OCI-M2 (cell line): ENCODE data around the gene TMEM164.

ENCODE experiments used
- DNase-seq: peaks from one replicate; lab custom pipeline; 2025; ENCODE audit not compliant: unreplicated experiment; lab: John Stamatoyannopoulos, UW

The TMEM164 gene

GRCh38 chrX:110062919-110063318 is 60.0 kb downstream of the TMEM164 start:
- DNase-seq, result no peak

DNA sequence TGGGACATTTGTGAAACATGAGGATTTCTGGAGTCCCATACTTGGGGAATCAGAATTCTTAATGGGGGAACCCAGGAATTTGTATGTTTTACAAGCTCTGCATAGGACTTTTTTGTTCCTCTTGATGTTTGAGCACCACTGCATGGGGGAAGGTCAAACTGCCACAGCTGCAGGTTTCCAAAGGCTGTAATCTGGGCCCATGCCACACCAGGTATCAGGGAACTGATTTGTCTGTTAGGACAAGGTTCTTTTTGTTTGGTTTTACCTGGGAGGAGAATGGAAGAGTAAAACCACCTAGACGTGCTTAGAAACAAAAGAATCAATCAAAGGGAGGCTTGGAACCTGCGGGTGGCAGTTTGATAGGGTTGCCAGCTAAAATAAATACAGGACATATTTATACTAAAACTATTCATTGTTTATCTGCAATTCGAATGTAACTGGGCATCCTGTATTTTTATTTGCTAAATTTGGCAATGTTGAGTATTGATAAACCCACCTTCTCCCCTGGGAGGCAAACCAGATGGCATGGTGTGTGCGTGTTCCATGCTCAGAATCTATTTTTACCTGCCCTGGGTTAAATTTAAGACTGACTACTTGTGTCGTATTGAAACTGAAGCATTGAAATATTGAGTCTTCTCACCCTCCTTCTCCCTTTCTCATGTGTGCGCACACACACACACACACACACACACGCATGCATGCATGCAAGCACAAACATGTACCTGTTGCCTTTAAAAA is 63.7 kb downstream of the TMEM164 start:
- no peak for DNase-seq

GRCh38 chrX:110070970-110071369 is 68.1 kb downstream of the TMEM164 start:
- no peak for DNase-seq

DNA sequence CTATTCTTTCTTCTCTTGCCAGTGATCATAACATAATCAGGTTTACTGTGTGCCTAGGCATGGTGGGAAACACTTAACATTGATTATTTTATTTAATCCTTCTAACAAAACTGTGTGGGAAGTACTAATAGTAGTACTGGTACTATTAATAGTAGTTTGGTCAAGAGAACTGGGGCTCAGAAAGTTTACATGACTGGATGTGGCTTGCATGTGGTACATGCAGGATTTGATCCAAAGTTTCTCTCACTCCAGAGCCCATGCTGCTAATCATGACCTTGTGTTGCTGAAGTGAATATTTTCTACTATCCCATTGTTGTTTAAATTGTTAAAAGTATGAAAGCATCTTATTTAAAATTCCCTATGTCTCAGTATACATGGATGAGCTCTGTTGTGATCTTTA is 78.4 kb downstream of the TMEM164 start:
- DNase-seq, result no peak

GRCh38 chrX:110081740-110082139 is 78.8 kb downstream of the TMEM164 start:
- no peak for DNase-seq

- no peak for DNase-seq
Measured at GRCh38 chrX:110082161-110082560, 79.2 kb downstream of the TMEM164 start.

- DNase-seq, result no peak
Measured at GRCh38 chrX:110086162-110086915, 83.4 kb downstream of the TMEM164 start.

DNA sequence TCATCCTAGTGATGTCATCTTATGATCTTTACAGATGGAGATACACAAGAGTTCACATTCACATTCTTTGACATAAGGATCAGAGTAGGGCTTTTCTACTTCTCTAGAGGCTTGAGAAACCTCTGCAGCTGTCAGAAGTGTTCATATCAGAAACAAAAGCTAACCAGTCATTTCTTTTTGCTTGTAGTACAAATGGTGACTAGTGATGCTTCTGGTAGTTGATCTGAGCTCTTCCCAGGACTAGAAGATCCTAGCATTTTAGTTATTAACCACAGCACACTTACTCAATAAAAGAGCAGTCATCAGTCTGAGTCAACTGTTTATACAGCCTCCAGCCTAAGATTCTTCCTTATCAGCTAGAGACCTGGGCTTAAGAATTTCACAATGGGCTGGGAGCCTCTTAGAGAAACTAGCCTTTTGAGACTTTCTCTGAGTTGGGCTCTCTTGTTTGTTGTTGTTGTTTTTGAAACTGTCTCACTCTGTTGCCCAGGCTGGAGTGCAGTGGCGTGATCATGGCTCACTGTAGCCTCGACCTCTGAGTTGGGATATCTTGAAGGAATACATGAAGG is 84.1 kb downstream of the TMEM164 start:
- no peak for DNase-seq

DNA sequence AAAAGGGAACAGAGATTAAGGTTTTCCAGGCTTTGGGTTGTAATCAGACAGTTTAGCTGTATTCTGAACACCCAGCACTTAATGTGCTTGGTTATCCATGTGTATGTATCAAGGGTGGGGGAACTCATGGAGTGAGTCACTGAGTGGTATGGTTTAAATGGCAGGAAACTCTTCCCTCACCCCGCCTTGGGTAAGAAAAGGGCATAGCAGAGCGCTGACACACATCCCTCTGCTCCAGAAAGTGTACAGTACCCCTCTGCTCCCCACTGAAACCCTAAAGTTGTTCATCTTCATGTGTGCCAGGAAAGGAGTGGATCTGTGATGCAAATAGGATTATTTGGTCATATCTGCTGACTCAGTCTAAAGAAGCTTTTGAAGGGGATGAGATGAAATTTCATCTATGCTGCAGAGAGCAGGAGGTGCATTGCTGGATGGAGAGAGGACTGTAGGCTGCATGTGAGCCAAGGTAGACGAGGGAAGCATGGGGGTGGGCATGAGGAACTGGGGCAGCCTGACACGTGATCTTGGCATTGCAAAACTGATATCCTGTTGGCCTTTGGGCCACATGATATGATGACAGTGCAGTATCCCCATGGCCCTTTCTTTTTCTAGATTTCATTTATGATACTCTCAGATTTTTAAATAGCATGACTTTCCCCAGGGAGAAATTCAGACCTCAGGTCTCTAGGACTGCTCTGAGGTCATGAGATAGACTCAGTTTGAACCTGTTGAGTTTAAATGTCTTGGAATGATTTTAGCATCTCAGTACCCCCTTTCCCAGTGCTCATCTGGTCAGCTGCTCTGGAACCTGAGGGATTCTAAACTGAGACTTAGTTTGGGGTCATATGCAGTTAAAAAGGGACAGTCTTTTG is 84.8 kb downstream of the TMEM164 start:
- no peak for DNase-seq

- DNase-seq, result peak; percentile 10
Measured at GRCh38 chrX:110089656-110090403, 86.9 kb downstream of the TMEM164 start.

GRCh38 chrX:110097920-110098319 is 95.0 kb downstream of the TMEM164 start:
- no peak for DNase-seq

GRCh38 chrX:110103344-110103743 is 100.4 kb downstream of the TMEM164 start:
- DNase-seq, result no peak

GRCh38 chrX:110104078-110104477 is 101.2 kb downstream of the TMEM164 start:
- no peak for DNase-seq

- DNase-seq, result no peak
Measured at GRCh38 chrX:110108381-110108821, 105.5 kb downstream of the TMEM164 start.

DNA sequence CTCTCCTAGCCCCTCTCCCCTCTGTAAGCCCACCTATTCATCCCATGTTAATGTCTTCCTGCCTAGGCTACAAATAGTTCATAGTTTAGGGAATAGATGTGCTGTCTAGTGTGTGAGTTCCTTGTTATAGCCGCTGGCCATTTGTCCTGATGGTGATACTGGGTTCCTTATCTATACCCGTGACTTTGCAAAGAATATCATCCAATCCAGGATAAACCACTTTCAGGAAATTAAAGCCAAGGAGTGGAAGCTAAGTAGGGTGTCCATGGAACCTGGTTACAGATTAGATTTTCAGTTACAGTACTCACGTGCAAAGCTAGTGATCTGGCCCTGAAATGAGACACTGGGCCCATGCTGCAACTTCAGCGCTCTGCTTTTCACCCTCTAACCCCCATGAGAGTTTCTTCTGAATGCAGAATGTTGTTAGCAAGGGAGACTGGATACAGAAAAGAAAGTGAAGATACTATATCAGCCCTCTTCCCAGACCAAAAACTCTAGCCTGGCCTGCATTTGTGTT is 111.4 kb downstream of the TMEM164 start:
- no peak for DNase-seq

DNA sequence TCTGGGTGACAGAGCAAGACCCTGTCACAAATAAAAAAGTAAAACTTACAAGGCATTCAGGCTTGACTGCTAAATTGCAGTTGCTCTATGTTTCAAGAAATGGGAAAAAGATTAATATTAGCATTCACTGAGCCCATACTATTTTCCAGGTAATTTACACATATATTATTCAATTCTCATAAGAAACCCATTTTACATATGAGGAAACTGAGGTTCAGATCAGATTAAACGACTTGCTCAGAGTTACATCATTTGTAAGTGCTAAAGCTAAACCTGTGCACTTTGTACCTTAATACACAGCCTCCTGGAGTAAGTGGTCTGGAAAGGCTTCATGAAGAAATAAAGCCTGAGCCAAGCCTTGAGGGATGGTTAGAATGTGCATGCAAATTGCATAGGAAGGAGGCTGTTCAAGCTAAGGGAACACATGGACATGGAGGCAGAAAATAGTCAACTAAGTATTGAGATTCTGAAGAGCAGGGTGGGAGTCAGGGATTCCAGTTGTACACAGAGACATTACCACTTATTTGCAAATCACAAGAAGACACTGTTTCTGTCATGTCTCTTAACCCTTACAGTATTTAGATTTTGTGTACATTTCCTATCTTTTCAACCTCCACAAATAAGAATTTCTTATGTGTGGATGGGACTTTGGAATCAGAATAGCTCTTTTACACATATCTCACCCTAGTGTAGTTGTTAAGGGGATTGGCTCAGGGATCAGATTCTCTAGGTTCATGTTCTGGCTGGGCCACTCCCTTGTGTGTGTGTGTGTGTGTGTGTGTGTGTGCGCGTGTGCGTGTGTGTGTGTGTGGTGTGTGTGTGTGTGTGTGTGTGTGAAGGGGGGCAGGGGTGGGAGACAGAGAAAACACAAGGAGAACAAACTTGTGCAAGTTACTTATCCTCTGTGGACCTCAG is 113.4 kb downstream of the TMEM164 start:
- no peak for DNase-seq

GRCh38 chrX:110118530-110118929 is 115.6 kb downstream of the TMEM164 start:
- DNase-seq, result no peak

DNA sequence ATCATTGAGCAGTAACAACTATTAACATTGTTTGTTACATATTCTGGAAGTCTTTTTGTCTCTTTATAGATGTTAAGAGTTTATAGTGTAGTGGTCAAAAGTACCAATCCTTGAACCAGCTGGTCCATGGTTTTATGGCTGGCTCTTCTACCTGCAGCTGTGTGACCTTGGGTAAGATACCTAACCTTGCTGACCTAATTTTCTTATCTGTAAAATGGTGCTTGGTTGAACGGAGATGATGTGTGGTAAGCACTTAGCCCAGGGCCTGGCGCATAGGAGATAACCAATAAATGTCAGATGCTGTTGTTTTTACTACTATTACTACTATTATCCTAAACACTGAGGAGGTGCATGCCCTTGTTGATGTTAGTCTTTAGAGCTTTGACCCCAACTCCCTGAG is 116.6 kb downstream of the TMEM164 start:
- no peak for DNase-seq

- DNase-seq, result no peak
Measured at GRCh38 chrX:110120025-110120424, 117.1 kb downstream of the TMEM164 start.
